ENCODE measurements around the gene SRD5A2.

SRD5A2 gene, protein sequence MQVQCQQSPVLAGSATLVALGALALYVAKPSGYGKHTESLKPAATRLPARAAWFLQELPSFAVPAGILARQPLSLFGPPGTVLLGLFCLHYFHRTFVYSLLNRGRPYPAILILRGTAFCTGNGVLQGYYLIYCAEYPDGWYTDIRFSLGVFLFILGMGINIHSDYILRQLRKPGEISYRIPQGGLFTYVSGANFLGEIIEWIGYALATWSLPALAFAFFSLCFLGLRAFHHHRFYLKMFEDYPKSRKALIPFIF

GRCh38 chr2:31580321-31581117 lies at the start of gene SRD5A2:
SRD5A2 (minus strand) TSS chr2:31580938; CDS start chr2:31580900, 38 bp downstream.
- DNase-seq: no peak

- DNase-seq: no peak
Observed at GRCh38 chr2:31606509-31606908, 25.8 kb upstream of the SRD5A2 start.

GRCh38 chr2:31598694-31599093 lies 18.0 kb upstream of the SRD5A2 start:
- no peak for DNase-seq

- DNase-seq: no peak
Observed at GRCh38 chr2:31586230-31586629, 5.5 kb upstream of the SRD5A2 start.

GRCh38 chr2:31581124-31581795 lies 522 bp upstream of the SRD5A2 start:
- no peak for DNase-seq

GRCh38 chr2:31579996-31580320 lies 780 bp downstream of the SRD5A2 start:
- no peak for DNase-seq

- DNase-seq: no peak
Observed at GRCh38 chr2:31578316-31578715, 2.4 kb downstream of the SRD5A2 start.

- DNase-seq: no peak
Observed at GRCh38 chr2:31577143-31577542, 3.6 kb downstream of the SRD5A2 start.

- no peak for DNase-seq
Observed at GRCh38 chr2:31568585-31569201, 12.0 kb downstream of the SRD5A2 start.

- DNase-seq: no peak
Observed at GRCh38 chr2:31567679-31568078, 13.1 kb downstream of the SRD5A2 start.

DNA sequence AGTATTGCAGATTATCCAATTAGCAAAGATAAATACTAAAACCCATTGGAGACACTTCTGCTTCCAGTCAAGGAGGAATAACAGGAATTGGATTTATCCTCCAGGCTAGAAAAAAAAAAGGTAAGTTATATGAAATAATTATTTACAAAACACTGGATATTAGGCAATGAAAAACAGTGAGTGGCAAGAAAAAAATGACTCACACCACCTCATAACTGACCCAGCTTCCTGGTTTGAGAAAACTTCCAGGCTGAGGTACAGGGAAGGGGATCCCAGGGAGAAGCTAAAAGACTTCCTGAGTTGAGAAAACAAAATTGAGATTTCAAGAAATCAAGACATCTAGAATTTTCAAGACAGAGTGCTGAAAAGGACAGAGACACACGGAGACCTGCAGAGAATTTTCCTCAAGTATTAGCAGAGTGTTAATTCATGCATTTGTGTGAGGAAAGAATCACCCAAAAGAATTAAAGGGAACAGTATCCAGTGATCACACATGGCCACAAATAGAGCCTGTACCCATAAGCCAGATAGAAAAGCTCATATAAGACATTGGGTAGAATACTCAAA lies 17.4 kb downstream of the SRD5A2 start:
- no peak for DNase-seq

GRCh38 chr2:31561823-31562222 lies 18.9 kb downstream of the SRD5A2 start:
- no peak for DNase-seq

- DNase-seq: no peak
Observed at GRCh38 chr2:31558401-31559295, 22.1 kb downstream of the SRD5A2 start.

GRCh38 chr2:31556940-31557339 lies 23.8 kb downstream of the SRD5A2 start:
- DNase-seq: no peak

GRCh38 chr2:31555967-31556706 lies 24.6 kb downstream of the SRD5A2 start:
- no peak for DNase-seq

GRCh38 chr2:31553362-31553761 lies 27.4 kb downstream of the SRD5A2 start:
- DNase-seq: no peak

DNA sequence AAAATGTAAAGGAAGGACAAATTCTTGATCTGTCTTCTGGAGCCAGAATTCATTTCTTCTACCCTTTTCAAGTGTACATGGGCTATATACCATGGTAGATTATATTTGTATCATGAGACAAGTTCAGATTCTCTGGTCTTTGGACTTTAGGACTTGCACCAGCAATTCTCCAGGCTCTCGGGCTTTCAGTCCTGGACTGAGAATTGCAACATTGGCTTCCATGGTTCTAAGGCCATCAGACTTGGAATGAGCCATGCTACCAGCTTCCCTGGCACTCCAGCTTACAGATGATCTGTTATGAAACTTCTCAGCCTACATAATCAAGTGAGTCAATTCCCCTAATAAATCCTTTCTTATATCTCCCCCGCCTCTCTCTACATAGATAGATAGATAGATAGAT lies 33.3 kb downstream of the SRD5A2 start:
- DNase-seq: no peak

GRCh38 chr2:31541853-31542252 lies 38.9 kb downstream of the SRD5A2 start:
- DNase-seq: no peak

DNA sequence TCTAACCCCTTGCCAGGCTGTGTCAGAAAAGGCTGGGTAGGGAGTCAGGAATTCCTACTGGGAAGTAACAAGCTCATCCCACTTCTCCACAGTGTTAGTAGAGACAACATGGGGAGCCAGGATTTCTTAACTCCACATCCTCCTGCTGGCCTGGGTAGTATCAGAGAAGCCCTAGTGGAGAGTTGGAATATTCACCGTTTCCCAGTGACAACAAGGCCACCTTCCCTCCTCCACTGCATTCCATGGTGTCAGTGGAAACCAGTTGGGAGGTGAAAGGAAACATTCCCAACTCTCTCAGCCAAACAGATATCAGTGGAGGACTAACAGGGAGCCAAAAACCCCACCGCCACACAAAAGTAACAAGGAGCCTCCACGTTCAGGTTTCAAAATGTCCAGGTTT lies 41.2 kb downstream of the SRD5A2 start:
- DNase-seq: no peak

DNA sequence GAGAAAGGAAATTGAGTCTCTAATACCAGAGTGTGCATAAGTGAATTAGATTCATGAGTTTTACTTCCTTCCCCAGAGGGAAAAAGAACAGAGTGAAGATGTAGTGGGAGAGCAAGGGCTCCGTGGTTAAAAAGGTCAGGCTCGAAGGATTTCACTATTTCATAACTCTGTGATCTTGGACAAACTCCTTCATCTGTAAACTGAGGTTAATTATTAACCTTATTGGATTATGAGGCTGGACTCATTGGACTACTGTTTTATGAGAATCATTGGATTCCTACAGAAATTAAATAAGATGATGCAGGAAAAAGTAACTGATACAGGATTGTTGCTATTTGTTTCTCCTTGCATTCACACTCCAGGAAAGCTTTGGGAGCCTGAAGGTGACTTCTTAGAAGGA lies 45.0 kb downstream of the SRD5A2 start:
- DNase-seq: no peak

- no peak for DNase-seq
Observed at GRCh38 chr2:31534636-31535035, 46.1 kb downstream of the SRD5A2 start.
